ENCODE measurements around the gene RBM47. TPM values are rescaled to one million over a fixed set of nuclear protein-coding genes. Genes with fewer than 3 reads are reported as not detected.
A peak's percentile ranks its signal among the peaks of the same experiment; 100 is the strongest.

Gene RBM47
- total RNA-seq, 2 donors from 2014 or later = 10.9 to 12.0 TPM

DNA sequence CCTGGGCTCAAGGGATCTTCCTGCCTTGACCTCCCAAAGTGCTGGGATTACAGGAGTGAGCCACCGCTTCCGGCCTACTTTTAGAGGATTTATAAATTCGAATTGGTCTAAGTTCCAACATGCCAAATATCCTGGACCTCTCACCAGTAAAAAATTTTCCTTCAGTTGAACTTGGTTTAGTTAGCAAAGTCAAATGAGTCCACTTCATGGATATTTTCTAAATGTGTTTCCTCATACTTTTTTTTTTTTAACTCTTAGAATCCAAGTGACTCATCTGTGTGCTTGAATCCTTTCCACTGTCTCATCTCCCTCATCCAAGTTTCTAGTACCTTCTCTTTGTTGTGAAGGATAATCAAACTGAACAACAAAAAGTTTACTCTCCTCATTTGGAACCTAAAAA lies 49.7 kb downstream of the RBM47 start:
- DNase-seq = no peak
- peaks cover 0 to 4% of the 10 kb centered on the region in 2 donors for H3K36me3 Mint-ChIP-seq (ENCODE audit: insufficient read depth in 2 of 2)
- no peak for ATAC-seq (replicated peaks in 1 of 2)
- H3K4me1 Mint-ChIP-seq (ENCODE audit: low read depth) = peaks cover 52% of the 10 kb centered on the region
- no peak overlapping the region for H3K27ac Mint-ChIP-seq
- no peaks in the 10 kb centered on the region for H3K9me3 Mint-ChIP-seq
- no peaks in the 10 kb centered on the region for H3K27me3 Mint-ChIP-seq (ENCODE audit: low read depth)
- no peak overlapping the region for H3K4me3 Mint-ChIP-seq

- no peak for DNase-seq
- peaks cover 0 to 2% of the 10 kb centered on the region in 2 donors for H3K36me3 Mint-ChIP-seq (ENCODE audit: insufficient read depth in 2 of 2)
- H3K27me3 Mint-ChIP-seq (ENCODE audit: low read depth) = no peaks in the 10 kb centered on the region
- H3K27ac Mint-ChIP-seq = peak overlapping the region; percentile 64
- H3K4me1 Mint-ChIP-seq (ENCODE audit: low read depth) = peaks cover 67% of the 10 kb centered on the region
- no peak overlapping the region for H3K4me3 Mint-ChIP-seq
- H3K9me3 Mint-ChIP-seq = no peaks in the 10 kb centered on the region
- ATAC-seq (replicated peaks in 1 of 2) = no peak
Observed at GRCh38 chr4:40577588-40578253, 51.9 kb downstream of the RBM47 start.

- no peaks in the 10 kb centered on the region for H3K36me3 Mint-ChIP-seq (ENCODE audit: insufficient read depth in 2 of 2)
- H3K9me3 Mint-ChIP-seq = no peaks in the 10 kb centered on the region
- H3K27me3 Mint-ChIP-seq (ENCODE audit: low read depth) = no peaks in the 10 kb centered on the region
- peak overlapping the region in 1 of 2 donors; percentile 69 for H3K4me3 Mint-ChIP-seq
- peaks cover 64% of the 10 kb centered on the region for H3K4me1 Mint-ChIP-seq (ENCODE audit: low read depth)
- DNase-seq = no peak
- peak overlapping the region; percentile 42 for H3K27ac Mint-ChIP-seq
- peak; percentile 53 to 57 for ATAC-seq (replicated peaks in 1 of 2)
Observed at GRCh38 chr4:40576651-40577480, 52.8 kb downstream of the RBM47 start.

- no peak overlapping the region for H3K27ac Mint-ChIP-seq
- no peaks in the 10 kb centered on the region for H3K36me3 Mint-ChIP-seq (ENCODE audit: insufficient read depth in 2 of 2)
- H3K27me3 Mint-ChIP-seq (ENCODE audit: low read depth) = no peaks in the 10 kb centered on the region
- no peak for ATAC-seq (replicated peaks in 1 of 2)
- no peaks in the 10 kb centered on the region for H3K9me3 Mint-ChIP-seq
- H3K4me3 Mint-ChIP-seq = peak overlapping the region in 1 of 2 donors; percentile 28
- DNase-seq = no peak
- peaks cover 64% of the 10 kb centered on the region for H3K4me1 Mint-ChIP-seq (ENCODE audit: low read depth)
Observed at GRCh38 chr4:40575846-40576245, 53.8 kb downstream of the RBM47 start.

DNA sequence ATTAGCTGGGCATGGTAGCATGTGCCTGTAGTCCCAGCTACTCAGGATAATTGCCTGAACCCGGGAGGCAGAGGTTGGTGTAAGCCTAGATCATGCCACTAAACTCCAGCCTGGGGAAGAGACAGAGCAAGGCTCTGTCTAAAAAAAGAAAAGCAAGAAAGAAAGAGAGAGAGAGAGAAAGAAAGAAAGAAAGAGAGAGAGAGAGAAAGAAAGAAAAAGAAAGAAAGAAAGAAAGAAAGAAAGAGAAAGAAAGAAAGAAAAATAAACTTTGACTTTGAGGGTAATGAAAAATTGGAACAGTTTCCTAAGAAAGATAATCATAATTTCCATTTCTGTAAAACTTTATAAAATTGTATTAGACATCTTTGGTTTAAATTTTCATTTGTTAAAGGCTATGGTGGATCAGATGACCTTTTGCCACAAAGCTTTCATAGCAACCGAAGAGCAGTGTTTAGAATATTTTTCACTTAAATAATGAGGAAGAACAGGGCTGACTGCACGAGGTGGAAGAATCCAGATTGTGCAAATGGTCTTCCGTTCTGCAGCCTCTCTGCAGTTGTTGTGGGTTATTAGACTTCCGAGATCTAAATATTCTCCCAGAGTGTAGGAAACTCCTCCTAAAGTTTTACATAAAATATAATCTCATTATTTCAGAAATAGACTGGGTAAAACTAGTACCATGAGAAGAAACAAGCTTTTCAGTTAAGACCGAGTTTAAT lies 55.9 kb downstream of the RBM47 start:
- H3K4me3 Mint-ChIP-seq = peak overlapping the region; percentile 49 to 86
- peaks cover 0 to 2% of the 10 kb centered on the region in 2 donors for H3K36me3 Mint-ChIP-seq (ENCODE audit: insufficient read depth in 2 of 2)
- DNase-seq = no peak
- peak overlapping the region; percentile 88 for H3K27ac Mint-ChIP-seq
- no peak for ATAC-seq (replicated peaks in 1 of 2)
- peaks cover 56% of the 10 kb centered on the region for H3K4me1 Mint-ChIP-seq (ENCODE audit: low read depth)
- H3K9me3 Mint-ChIP-seq = no peaks in the 10 kb centered on the region
- no peaks in the 10 kb centered on the region for H3K27me3 Mint-ChIP-seq (ENCODE audit: low read depth)

DNA sequence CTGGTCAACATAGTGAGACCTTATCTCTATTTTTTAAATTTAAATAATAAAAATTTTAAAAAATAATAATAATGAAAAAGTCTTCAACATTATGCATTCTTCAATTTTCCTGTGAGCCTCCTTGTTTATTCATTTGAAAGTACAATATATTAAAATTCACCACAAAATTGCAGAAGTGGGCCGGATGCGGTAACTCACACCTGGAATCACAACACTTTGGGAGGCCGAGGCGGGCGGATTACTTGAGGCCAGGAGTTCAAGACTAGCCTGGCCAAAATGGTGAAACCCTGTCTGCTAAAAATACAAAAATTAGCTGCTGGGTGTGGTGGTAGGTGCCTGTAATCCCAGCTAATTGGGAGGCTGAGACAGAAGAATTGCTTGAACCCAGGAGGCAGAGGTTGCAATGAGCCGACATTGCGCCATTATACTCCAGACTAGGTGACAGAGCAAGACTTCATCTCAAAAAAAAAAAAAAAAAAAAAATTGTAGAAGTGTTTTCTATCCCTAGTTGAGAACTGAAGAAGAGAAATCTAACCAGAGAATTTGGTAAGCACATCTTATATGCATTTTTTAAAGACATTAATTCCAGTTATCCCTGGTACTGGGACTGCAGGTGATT lies 56.9 kb downstream of the RBM47 start:
- Mint-ChIP-seq H3K4me1 (ENCODE audit: low read depth) (peaks cover 56% of the 10 kb centered on the region), H3K9me3 (no peaks in the 10 kb centered on the region), H3K27me3 (ENCODE audit: low read depth) (no peaks in the 10 kb centered on the region), H3K36me3 (ENCODE audit: insufficient read depth in 2 of 2) (peaks cover 0 to 2% of the 10 kb centered on the region in 2 donors), H3K4me3 (no peak overlapping the region), H3K27ac (no peak overlapping the region)
- DNase-seq (no peak), ATAC-seq (replicated peaks in 1 of 2) (no peak)

- H3K4me1 Mint-ChIP-seq (ENCODE audit: low read depth) = peaks cover 40% of the 10 kb centered on the region
- H3K9me3 Mint-ChIP-seq = no peaks in the 10 kb centered on the region
- DNase-seq = no peak
- no peaks in the 10 kb centered on the region for H3K27me3 Mint-ChIP-seq (ENCODE audit: low read depth)
- peak overlapping the region in 1 of 2 donors; percentile 5 for H3K4me3 Mint-ChIP-seq
- peak; percentile 70 to 82 for ATAC-seq (replicated peaks in 1 of 2)
- H3K27ac Mint-ChIP-seq = peak overlapping the region; percentile 31
- H3K36me3 Mint-ChIP-seq (ENCODE audit: insufficient read depth in 2 of 2) = peaks cover 0 to 2% of the 10 kb centered on the region in 2 donors
Observed at GRCh38 chr4:40571208-40571607, 58.5 kb downstream of the RBM47 start.

DNA sequence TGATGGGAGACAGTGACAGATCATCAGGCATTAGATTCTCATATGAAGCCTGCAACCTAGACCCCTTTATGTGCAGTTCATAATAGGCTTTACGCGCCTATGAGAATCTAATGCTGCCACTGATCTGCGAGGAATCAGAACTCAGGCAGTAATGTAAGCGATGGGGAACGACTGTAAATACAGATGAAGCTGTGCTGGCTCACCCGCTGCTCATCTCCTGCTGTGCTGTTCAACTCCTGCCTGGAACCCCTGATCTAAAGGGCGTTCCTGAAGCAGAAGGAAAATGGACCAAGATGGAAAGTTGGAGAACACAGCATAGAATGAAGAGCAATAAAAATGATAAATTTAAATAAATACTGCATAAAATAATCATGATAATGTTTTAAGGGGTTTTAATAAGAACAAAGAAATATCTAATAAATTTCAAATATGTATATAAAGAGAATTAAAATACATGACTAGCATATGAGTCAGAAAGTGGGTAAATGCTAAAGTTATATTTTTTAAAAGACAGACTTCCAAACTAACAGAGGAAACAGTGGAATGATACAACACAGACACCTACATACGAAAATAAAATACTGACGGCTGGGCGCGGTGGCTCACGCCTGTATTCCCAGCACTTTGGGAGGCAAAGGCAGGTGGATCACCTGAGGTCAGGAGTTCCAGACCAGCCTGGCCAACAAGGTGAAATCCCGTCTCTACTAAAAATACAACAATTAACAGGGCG lies 59.2 kb downstream of the RBM47 start:
- no peaks in the 10 kb centered on the region for H3K9me3 Mint-ChIP-seq
- no peak for ATAC-seq (replicated peaks in 1 of 2)
- H3K27ac Mint-ChIP-seq = no peak overlapping the region
- DNase-seq = no peak
- peaks cover 41% of the 10 kb centered on the region for H3K4me1 Mint-ChIP-seq (ENCODE audit: low read depth)
- H3K36me3 Mint-ChIP-seq (ENCODE audit: insufficient read depth in 2 of 2) = peaks cover 0 to 2% of the 10 kb centered on the region in 2 donors
- no peaks in the 10 kb centered on the region for H3K27me3 Mint-ChIP-seq (ENCODE audit: low read depth)
- H3K4me3 Mint-ChIP-seq = peak overlapping the region in 1 of 2 donors; percentile 27

DNA sequence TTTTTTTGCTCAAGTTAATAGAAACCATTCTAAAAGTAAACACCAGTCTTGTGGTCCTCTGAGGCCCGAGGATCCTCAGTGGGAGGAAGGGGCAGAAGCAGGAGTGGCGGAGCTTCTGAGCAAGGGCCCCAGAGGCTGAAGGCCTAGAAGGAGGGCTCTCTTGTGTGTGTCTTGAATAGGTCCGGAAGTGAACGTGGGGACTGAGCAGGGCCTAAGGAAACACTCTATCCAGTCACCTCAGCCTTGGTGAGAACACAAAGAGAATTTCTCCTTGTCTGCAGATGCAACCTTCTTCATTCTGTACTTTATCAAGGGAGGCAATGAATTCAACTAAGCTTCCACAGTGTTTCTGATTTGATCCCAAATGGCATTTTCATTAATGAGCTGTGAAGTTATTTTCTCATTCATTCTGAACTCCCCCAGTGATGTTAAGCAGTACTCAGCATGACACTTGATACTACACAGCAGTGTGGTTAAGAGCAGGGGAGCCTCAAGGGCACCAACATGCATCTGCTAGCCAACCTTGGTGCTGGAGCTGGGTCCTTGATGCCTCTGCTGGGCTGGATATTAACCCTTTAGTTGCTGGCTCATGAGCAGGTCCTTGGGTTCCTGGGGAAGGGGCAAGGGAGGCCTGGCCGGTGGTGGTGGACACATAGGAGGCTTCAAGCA lies 64.7 kb downstream of the RBM47 start:
- Mint-ChIP-seq H3K36me3 (ENCODE audit: insufficient read depth in 2 of 2) (peaks cover 0 to 2% of the 10 kb centered on the region in 2 donors), H3K4me1 (ENCODE audit: low read depth) (peaks cover 27% of the 10 kb centered on the region), H3K27me3 (ENCODE audit: low read depth) (no peaks in the 10 kb centered on the region), H3K4me3 (no peak overlapping the region), H3K9me3 (no peaks in the 10 kb centered on the region), H3K27ac (no peak overlapping the region)
- DNase-seq (no peak), ATAC-seq (replicated peaks in 1 of 2) (no peak)

DNA sequence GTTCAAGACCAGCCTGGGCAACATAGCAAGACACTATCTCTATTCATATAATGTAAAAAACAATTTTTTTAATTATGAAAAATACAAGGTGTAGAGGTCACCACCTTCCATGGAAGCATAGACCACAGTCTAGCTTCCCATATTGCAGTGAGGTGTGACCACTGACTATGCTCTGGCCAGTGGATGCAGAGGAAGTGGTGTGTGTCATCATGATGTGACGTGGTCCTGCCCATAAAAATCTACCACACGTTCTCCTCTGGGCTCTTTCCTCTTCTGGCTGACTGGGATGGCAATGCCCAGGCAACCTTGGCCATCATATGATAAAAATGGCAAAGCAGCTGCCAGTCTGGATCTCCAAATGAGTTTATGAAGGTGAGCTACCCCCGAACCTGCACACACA lies 65.7 kb downstream of the RBM47 start:
- Mint-ChIP-seq H3K36me3 (ENCODE audit: insufficient read depth in 2 of 2) (peaks cover 0 to 2% of the 10 kb centered on the region in 2 donors), H3K27me3 (ENCODE audit: low read depth) (no peaks in the 10 kb centered on the region), H3K4me3 (no peak overlapping the region), H3K27ac (no peak overlapping the region), H3K4me1 (ENCODE audit: low read depth) (peaks cover 36% of the 10 kb centered on the region), H3K9me3 (no peaks in the 10 kb centered on the region)
- ATAC-seq (replicated peaks in 1 of 2) = no peak
- no peak for DNase-seq

- Mint-ChIP-seq H3K36me3 (ENCODE audit: insufficient read depth in 2 of 2) (peaks cover 0 to 2% of the 10 kb centered on the region in 2 donors), H3K4me3 (no peak overlapping the region), H3K4me1 (ENCODE audit: low read depth) (peaks cover 38% of the 10 kb centered on the region), H3K9me3 (no peaks in the 10 kb centered on the region), H3K27ac (no peak overlapping the region), H3K27me3 (ENCODE audit: low read depth) (no peaks in the 10 kb centered on the region)
- DNase-seq = no peak
- ATAC-seq (replicated peaks in 1 of 2) = no peak
Observed at GRCh38 chr4:40563401-40563800, 66.3 kb downstream of the RBM47 start.

DNA sequence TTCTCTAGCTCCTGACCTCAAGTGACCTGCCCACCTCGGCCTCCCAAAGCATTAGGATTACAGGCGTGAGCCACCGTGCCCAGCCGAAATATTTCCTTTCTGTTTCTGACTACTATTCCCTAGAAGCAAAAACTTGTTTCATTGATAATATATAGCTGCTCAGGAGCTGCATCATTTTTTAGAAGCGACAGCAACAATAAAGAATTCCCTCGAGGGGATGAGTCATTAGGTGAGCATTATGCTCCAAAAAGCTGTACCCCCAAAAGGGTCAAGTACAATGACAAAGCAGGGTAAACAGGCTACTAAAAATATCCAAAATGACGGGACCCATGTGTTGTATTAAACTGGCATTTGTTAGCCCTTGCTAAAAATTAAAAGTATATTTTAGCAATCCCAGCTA lies 67.0 kb downstream of the RBM47 start:
- ATAC-seq (replicated peaks in 1 of 2) (no peak), DNase-seq (no peak)
- peaks cover 0 to 2% of the 10 kb centered on the region in 2 donors for H3K36me3 Mint-ChIP-seq (ENCODE audit: insufficient read depth in 2 of 2)
- no peak overlapping the region for H3K27ac Mint-ChIP-seq
- no peaks in the 10 kb centered on the region for H3K9me3 Mint-ChIP-seq
- H3K27me3 Mint-ChIP-seq (ENCODE audit: low read depth) = no peaks in the 10 kb centered on the region
- no peak overlapping the region for H3K4me3 Mint-ChIP-seq
- peaks cover 38% of the 10 kb centered on the region for H3K4me1 Mint-ChIP-seq (ENCODE audit: low read depth)

Data from activated T-cell treated with anti-CD3 and anti-CD28 coated beads, Interleukin-2, amount 50 U/mL, for 72 hours (primary cell).